Activated CD4-positive, alpha-beta T cell treated with anti-CD3 and anti-CD28 coated beads for 4 hours (primary cell): ENCODE data around the gene B3GNT5.

Source experiments
- DNase-seq, 2 donors: peaks; one replicate each; pipeline ENCODE4 v3.0.0-alpha.2; 2020

Gene B3GNT5

GRCh38 chr3:183266454-183266853 is 13.4 kb downstream of the B3GNT5 start:
- no peak for DNase-seq

- DNase-seq: no peak
Observed at GRCh38 chr3:183267140-183267539, 14.1 kb downstream of the B3GNT5 start.

- DNase-seq: no peak
Observed at GRCh38 chr3:183268366-183268765, 15.3 kb downstream of the B3GNT5 start.

GRCh38 chr3:183269345-183269744 is 16.3 kb downstream of the B3GNT5 start:
- no peak for DNase-seq

GRCh38 chr3:183270344-183270743 is 17.3 kb downstream of the B3GNT5 start:
- DNase-seq: no peak

- no peak for DNase-seq
Observed at GRCh38 chr3:183272142-183272541, 19.1 kb downstream of the B3GNT5 start.

GRCh38 chr3:183272791-183273190 is 19.7 kb downstream of the B3GNT5 start:
- DNase-seq: no peak

GRCh38 chr3:183274609-183275008 is 21.6 kb downstream of the B3GNT5 start:
- no peak for DNase-seq

GRCh38 chr3:183275418-183275817 is 22.4 kb downstream of the B3GNT5 start:
- DNase-seq: no peak

GRCh38 chr3:183275937-183276336 is 22.9 kb downstream of the B3GNT5 start:
- no peak for DNase-seq

GRCh38 chr3:183277260-183277659 is 24.2 kb downstream of the B3GNT5 start:
- DNase-seq: no peak

- DNase-seq: no peak
Observed at GRCh38 chr3:183278479-183279088, 25.5 kb downstream of the B3GNT5 start.

GRCh38 chr3:183279371-183279770 is 26.3 kb downstream of the B3GNT5 start:
- DNase-seq: no peak

- no peak for DNase-seq
Observed at GRCh38 chr3:183281126-183281797, 28.2 kb downstream of the B3GNT5 start.

- no peak for DNase-seq
Observed at GRCh38 chr3:183283886-183284285, 30.8 kb downstream of the B3GNT5 start.

GRCh38 chr3:183284570-183284969 is 31.5 kb downstream of the B3GNT5 start:
- DNase-seq: no peak

- no peak for DNase-seq
Observed at GRCh38 chr3:183285318-183285717, 32.3 kb downstream of the B3GNT5 start.

- DNase-seq: peak; percentile 93 to 95
Observed at GRCh38 chr3:183285828-183286457, 32.9 kb downstream of the B3GNT5 start.

- peak; percentile 15 to 21 for DNase-seq
Observed at GRCh38 chr3:183287301-183287971, 34.4 kb downstream of the B3GNT5 start.

GRCh38 chr3:183288117-183288516 is 35.1 kb downstream of the B3GNT5 start:
- no peak for DNase-seq

- DNase-seq: no peak
Observed at GRCh38 chr3:183290216-183290615, 37.2 kb downstream of the B3GNT5 start.

GRCh38 chr3:183291497-183292031 is 38.5 kb downstream of the B3GNT5 start:
- no peak for DNase-seq

GRCh38 chr3:183293966-183294365 is 40.9 kb downstream of the B3GNT5 start:
- DNase-seq: no peak

- no peak for DNase-seq
Observed at GRCh38 chr3:183295211-183295610, 42.2 kb downstream of the B3GNT5 start.
